ENCODE data around the gene NALCN. TPM values are rescaled to one million over a fixed set of nuclear protein-coding genes. Genes with fewer than 3 reads are reported as not detected.
A peak's percentile ranks its signal among the peaks of the same experiment; 100 is the strongest.

The NALCN gene
- total and polyA plus RNA-seq, 5 donors = 5.2 to 17.0 (median 14.5) TPM

DNA sequence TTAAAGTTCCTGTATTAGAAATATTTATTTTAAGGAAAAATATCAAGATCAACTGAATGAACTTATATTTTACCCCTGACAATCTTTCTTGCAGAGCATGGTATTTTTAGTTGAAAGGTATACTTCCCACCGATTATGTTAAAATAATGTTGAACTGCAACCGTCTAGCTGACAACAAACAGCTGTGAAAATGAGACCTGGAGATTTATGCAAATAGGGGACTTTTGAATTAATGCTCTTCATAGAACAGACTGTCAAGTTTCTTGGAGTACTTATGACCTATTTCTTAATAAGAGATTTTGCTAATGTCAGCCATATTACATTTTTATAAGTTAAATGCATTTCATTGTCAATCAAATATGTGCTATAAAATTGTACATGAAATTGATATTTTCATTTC, 210.9 kb downstream of the NALCN start:
- H3K4me1 ChIP-seq (ENCODE audit: control insufficient read depth, insufficient read depth, low read length) = no peaks in the 10 kb centered on the region
- no peaks in the 10 kb centered on the region for H3K27me3 ChIP-seq (ENCODE audit: control insufficient read depth, insufficient read depth)
- intact Hi-C loops (cut with DNase I) = no loop called here
- no peak overlapping the region for H3K27ac ChIP-seq (ENCODE audit: low read length)
- 67% methylated on average over 2 of the region's 2 CpGs for WGBS
- ATAC-seq = no peak
- no peaks in the 10 kb centered on the region for H3K9me3 ChIP-seq (ENCODE audit: control insufficient read depth, low read length)
- no peak for DNase-seq
- H3K4me3 ChIP-seq (ENCODE audit: low read length) = no peak overlapping the region

DNA sequence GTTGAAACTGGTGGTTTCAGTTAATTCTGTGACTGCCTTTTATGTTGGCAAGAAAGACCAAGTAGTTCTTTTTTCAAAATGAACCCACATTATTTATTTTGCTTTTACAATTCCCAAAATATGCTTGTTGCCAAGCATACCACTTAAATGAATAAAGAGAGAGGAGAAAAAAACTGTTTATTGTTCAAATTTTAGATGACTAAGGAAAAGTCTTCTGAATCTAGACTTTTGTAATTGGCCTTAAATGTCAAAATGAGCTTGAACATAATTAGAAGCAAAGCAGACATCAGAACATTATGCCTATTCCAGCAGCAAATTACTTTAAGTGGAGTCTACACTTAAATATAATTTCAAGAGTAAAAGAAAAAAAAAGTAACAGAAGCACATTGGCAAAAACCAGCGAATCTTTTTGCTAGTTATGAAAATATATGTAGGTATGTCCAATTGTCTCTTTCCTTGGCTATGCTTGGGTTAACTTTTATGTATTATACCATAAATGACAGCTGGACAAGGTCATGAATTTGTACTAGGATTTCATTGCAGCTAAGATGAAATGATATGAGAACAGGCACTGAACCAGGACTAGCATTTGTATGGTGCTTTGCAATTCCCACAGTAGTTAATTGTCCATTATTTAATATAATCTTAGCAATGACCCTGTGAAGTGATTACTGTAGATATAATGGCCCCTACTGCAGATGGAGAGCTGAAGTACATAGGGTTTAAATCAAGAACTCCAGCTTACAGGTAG, 211.9 kb downstream of the NALCN start:
- no peak for ATAC-seq
- no peaks in the 10 kb centered on the region for H3K9me3 ChIP-seq (ENCODE audit: control insufficient read depth, low read length)
- H3K4me1 ChIP-seq (ENCODE audit: control insufficient read depth, insufficient read depth, low read length) = no peaks in the 10 kb centered on the region
- no peak overlapping the region for H3K4me3 ChIP-seq (ENCODE audit: low read length)
- WGBS = 63% methylated on average over 1 of the region's 1 CpG
- DNase-seq = no peak
- H3K27me3 ChIP-seq (ENCODE audit: control insufficient read depth, insufficient read depth) = no peaks in the 10 kb centered on the region
- intact Hi-C loops (cut with DNase I) = no loop called here
- H3K27ac ChIP-seq (ENCODE audit: low read length) = no peak overlapping the region

DNA sequence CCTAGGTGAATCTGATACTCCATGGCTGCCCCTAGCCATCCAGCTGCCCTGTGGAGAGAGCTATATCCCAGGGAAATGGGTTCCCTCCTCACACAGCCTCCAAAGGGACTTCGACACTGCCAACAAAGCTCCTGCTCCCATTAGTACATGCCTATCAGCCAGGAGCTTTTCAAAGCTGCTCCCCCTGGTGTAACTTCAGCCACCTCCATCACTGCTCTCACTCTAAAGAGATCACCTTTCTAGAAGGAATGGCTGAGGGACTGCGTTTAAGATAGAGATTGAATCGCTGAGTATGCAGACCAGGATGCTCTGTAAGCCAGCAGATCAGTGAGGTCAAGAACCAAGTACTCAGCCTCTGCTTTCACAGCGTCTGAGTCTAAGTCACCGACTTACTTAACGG, 213.7 kb downstream of the NALCN start:
- no peak overlapping the region for H3K4me3 ChIP-seq (ENCODE audit: low read length)
- intact Hi-C loops (cut with DNase I) = no loop called here
- H3K9me3 ChIP-seq (ENCODE audit: control insufficient read depth, low read length) = no peaks in the 10 kb centered on the region
- WGBS = 51% methylated on average over 6 of the region's 6 CpGs
- H3K4me1 ChIP-seq (ENCODE audit: control insufficient read depth, insufficient read depth, low read length) = no peaks in the 10 kb centered on the region
- H3K27ac ChIP-seq (ENCODE audit: low read length) = no peak overlapping the region
- DNase-seq (no peak), ATAC-seq (no peak)
- H3K27me3 ChIP-seq (ENCODE audit: control insufficient read depth, insufficient read depth) = no peaks in the 10 kb centered on the region

DNA sequence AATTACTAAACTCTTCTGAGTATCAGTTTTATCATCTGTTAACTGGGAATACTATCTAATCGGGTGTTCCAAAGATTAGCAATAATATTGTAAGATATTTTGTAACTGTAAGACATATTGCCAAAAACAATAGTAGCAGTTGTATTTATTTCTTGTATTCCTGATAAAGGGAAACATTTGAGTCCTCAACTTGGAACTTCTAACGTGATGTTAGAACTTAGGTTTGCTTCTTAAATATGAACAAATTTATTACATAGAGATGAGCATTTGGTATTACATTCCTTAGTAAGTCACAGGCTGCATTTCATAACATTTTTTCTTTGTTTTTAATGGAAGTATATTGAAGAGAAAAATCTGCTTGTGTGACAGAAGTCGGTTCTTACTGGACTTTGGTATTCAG, 225.3 kb downstream of the NALCN start:
- Histone ChIP-seq H3K4me1 (ENCODE audit: control insufficient read depth, insufficient read depth, low read length) (no peaks in the 10 kb centered on the region), H3K9me3 (ENCODE audit: control insufficient read depth, low read length) (no peaks in the 10 kb centered on the region), H3K27ac (ENCODE audit: low read length) (no peak overlapping the region), H3K4me3 (ENCODE audit: low read length) (no peak overlapping the region), H3K27me3 (ENCODE audit: control insufficient read depth, insufficient read depth) (no peaks in the 10 kb centered on the region)
- ATAC-seq (peak in 1 of 2 donors; percentile 24), DNase-seq (no peak)
- 64% methylated on average over 3 of the region's 3 CpGs for WGBS
- intact Hi-C loops (cut with DNase I) = no loop called here

DNA sequence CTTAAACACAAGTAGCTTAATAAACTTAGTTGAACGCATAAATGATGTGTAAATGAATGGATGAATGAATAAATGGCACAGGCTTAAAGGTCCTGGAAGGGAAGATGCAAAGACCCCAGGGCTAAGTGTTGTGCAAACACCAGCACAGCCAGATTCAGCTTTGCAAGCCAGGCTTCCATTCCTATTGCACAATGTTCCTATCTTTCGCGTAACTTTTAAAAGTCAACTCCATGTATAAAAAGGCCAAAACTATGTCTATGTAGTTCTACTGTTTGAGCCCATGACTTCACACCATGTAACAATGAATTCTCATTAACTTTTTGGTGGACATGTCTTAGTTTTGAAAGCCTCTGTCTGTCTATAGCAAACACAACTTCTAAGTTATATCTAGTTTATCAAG, 226.0 kb downstream of the NALCN start:
- DNase-seq (peak in 1 of 3 donors; percentile 27), ATAC-seq (peak; percentile 61 to 79)
- Histone ChIP-seq H3K27me3 (ENCODE audit: control insufficient read depth, insufficient read depth) (no peaks in the 10 kb centered on the region), H3K4me3 (ENCODE audit: low read length) (no peak overlapping the region), H3K4me1 (ENCODE audit: control insufficient read depth, insufficient read depth, low read length) (no peaks in the 10 kb centered on the region), H3K9me3 (ENCODE audit: control insufficient read depth, low read length) (no peaks in the 10 kb centered on the region), H3K27ac (ENCODE audit: low read length) (no peak overlapping the region)
- intact Hi-C loops (cut with DNase I) = no loop called here
- WGBS = 70% methylated on average over 3 of the region's 3 CpGs

DNA sequence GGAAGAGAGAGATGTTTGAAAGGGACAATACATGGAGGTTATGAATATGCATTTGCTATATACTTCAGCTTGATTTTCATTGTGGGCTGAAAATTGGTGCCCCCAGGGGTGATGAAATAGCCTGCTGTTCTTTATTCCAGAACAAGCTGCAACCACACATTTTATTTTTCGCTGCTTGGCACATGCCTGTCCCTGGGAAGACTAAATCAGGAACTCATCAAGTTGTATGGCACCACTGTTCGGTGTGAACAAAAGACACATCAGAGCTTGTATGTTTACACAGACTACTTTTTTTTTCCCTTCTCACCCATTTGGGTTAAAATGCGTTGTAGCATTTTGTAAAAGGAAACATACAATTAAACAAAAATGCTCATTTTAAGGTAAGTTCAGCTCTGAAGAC, 230.7 kb downstream of the NALCN start:
- 73% methylated on average over 3 of the region's 3 CpGs for WGBS
- ATAC-seq (no peak), DNase-seq (no peak)
- Histone ChIP-seq H3K9me3 (ENCODE audit: control insufficient read depth, low read length) (no peaks in the 10 kb centered on the region), H3K4me3 (ENCODE audit: low read length) (no peak overlapping the region), H3K27me3 (ENCODE audit: control insufficient read depth, insufficient read depth) (no peaks in the 10 kb centered on the region), H3K27ac (ENCODE audit: low read length) (no peak overlapping the region), H3K4me1 (ENCODE audit: control insufficient read depth, insufficient read depth, low read length) (no peaks in the 10 kb centered on the region)
- intact Hi-C loops (cut with DNase I) = no loop called here

DNA sequence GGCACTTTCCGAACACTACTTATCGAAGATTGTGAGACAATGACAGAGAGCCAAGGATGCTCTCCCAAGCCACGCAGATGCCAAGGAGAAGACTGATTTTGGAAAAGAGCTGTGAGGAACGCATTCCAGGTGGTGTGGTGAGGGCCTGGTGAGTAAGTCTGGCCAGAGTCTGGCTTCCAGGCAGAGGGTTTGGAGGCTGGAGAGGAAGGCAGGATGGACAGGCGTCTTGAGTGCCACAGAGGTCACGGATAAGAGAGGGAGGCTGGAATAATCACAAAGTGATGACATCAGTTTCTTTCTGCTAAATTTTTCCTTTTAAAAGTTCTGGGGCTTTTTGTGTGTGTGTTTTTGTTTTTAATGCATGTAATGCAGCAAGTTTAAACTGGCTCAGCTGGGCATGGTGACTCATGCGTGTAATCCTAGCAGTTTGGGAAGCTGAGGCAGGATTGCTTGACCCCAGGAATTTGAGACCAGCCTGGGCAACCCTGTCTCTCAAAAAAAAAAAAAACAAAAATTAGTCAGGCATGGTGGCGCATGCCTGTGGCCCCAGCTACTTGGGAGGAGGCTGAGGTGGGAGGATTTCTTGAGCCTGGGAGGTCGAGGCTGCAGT, 235.1 kb downstream of the NALCN start:
- Histone ChIP-seq H3K4me1 (ENCODE audit: control insufficient read depth, insufficient read depth, low read length) (no peaks in the 10 kb centered on the region), H3K4me3 (ENCODE audit: low read length) (no peak overlapping the region), H3K27me3 (ENCODE audit: control insufficient read depth, insufficient read depth) (no peaks in the 10 kb centered on the region), H3K27ac (ENCODE audit: low read length) (no peak overlapping the region), H3K9me3 (ENCODE audit: control insufficient read depth, low read length) (no peaks in the 10 kb centered on the region)
- 58% methylated on average over 9 of the region's 9 CpGs for WGBS
- ATAC-seq (no peak), DNase-seq (no peak)
- intact Hi-C loops (cut with DNase I) = no loop called here

DNA sequence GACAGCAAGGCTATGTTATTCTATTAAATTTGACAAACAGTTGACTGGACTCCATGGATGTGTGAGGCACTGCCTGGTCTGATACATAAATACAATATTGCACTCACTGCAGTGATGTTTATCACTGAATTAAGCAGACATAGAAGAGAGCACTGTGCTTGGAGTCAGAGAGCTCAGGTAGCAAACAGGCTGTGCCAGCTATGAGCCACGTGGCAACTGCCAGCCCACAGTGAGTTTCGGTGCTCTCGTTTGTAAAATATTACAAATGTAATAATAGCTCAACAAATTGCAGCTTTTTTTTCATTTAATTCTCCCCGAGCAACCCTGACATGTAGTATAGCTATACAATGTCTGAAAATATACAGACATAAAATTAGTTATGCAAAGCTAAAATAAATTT, 237.3 kb downstream of the NALCN start:
- Histone ChIP-seq H3K9me3 (ENCODE audit: control insufficient read depth, low read length) (no peaks in the 10 kb centered on the region), H3K4me1 (ENCODE audit: control insufficient read depth, insufficient read depth, low read length) (no peaks in the 10 kb centered on the region), H3K4me3 (ENCODE audit: low read length) (no peak overlapping the region), H3K27me3 (ENCODE audit: control insufficient read depth, insufficient read depth) (no peaks in the 10 kb centered on the region), H3K27ac (ENCODE audit: low read length) (no peak overlapping the region)
- WGBS = 80% methylated on average over 4 of the region's 4 CpGs
- DNase-seq (no peak), ATAC-seq (no peak)
- intact Hi-C loops (cut with DNase I) = no loop called here

DNA sequence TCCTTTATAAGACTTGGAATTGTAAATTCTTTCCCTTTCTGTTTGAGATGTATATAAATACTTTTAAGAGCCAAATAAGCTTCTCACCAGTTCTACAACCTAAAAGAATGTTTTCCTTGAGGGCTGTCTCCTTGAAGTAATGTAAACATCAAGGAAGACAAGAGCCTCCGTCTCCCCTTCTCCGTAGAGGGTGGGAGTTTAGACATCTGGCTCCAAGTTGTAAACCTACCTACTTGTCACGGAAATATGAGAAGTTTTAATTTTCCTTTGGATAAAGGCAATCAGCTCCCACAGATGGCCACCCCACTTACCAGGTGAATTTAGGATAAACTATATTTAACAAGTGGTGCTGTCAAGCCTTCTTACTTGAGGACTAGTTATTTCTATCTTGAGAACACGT, 237.9 kb downstream of the NALCN start:
- Histone ChIP-seq H3K9me3 (ENCODE audit: control insufficient read depth, low read length) (no peaks in the 10 kb centered on the region), H3K4me1 (ENCODE audit: control insufficient read depth, insufficient read depth, low read length) (no peaks in the 10 kb centered on the region), H3K4me3 (ENCODE audit: low read length) (no peak overlapping the region), H3K27me3 (ENCODE audit: control insufficient read depth, insufficient read depth) (no peaks in the 10 kb centered on the region), H3K27ac (ENCODE audit: low read length) (no peak overlapping the region)
- 58% methylated on average over 4 of the region's 4 CpGs for WGBS
- DNase-seq = no peak
- intact Hi-C loops (cut with DNase I) = no loop called here
- ATAC-seq = no peak

DNA sequence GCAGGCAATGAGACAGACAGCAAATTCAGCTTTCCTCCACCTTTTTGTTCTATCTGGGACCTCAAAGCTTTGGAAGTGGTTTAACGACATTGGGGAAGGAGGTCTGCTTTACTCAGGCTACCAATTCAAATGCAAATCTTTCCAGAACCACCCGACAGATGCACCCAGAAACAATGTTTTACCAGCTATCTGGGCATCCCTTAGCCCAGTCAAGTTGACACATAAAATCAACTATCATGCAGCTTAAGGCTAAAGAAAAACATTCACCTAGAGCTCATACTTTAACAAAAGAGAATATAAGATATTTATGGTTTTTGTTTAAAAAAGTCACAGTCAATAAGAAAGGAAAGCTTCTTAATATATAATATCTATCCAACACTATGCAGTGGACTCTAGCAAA, 246.0 kb downstream of the NALCN start:
- H3K27me3 ChIP-seq (ENCODE audit: control insufficient read depth, insufficient read depth) = no peaks in the 10 kb centered on the region
- intact Hi-C loops (cut with DNase I) = no loop called here
- ATAC-seq = no peak
- H3K27ac ChIP-seq (ENCODE audit: low read length) = no peak overlapping the region
- WGBS = 77% methylated on average over 2 of the region's 2 CpGs
- no peaks in the 10 kb centered on the region for H3K4me1 ChIP-seq (ENCODE audit: control insufficient read depth, insufficient read depth, low read length)
- DNase-seq = no peak
- no peaks in the 10 kb centered on the region for H3K9me3 ChIP-seq (ENCODE audit: control insufficient read depth, low read length)
- H3K4me3 ChIP-seq (ENCODE audit: low read length) = no peak overlapping the region

DNA sequence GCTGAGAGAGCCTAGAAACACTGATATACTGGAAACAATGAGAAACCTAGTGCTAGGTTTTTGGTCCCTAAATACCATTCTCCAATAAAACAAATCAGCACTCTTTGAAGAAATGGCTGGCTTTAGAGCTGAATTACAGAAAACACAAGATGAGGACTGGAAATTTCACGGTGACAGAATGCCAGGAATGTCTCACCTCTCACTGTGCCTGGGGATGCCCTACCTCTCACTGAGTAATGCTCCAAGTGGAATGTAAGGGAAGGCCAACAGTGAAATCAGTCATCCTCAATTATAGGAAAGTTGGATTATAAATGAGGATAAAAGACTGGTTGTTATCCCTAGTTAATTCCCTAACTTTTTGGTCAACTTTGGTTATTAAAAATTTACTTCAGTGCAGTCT, 259.0 kb downstream of the NALCN start:
- ATAC-seq (no peak), DNase-seq (no peak)
- 5% methylated on average over 1 of the region's 1 CpG for WGBS
- Histone ChIP-seq H3K27me3 (ENCODE audit: control insufficient read depth, insufficient read depth) (no peaks in the 10 kb centered on the region), H3K4me3 (ENCODE audit: low read length) (no peak overlapping the region), H3K4me1 (ENCODE audit: control insufficient read depth, insufficient read depth, low read length) (no peaks in the 10 kb centered on the region), H3K27ac (ENCODE audit: low read length) (no peak overlapping the region), H3K9me3 (ENCODE audit: control insufficient read depth, low read length) (no peaks in the 10 kb centered on the region)
- intact Hi-C loops (cut with DNase I) = no loop called here
